Measurements from ENCODE around the gene PRKN. TPM values are rescaled to one million over a fixed set of nuclear protein-coding genes. Genes with fewer than 3 reads are reported as not detected.

Gene PRKN
- total RNA-seq, 2 experiments from 2014 or later: 0.63 TPM; not detected in 1

- no peaks in the 10 kb centered on the region for H3K4me1 Mint-ChIP-seq (ENCODE audit: low read depth)
- no peak overlapping the region for H3K4me3 Mint-ChIP-seq
- no peak overlapping the region for H3K27ac Mint-ChIP-seq
- no peaks in the 10 kb centered on the region for H3K36me3 Mint-ChIP-seq (ENCODE audit: low read depth)
- H3K9me3 Mint-ChIP-seq (ENCODE audit: insufficient read depth): no peaks in the 10 kb centered on the region
- CTCF ChIA-PET: no interaction called here
- no peak for ATAC-seq
- no peak for DNase-seq
- no peaks in the 10 kb centered on the region for H3K27me3 Mint-ChIP-seq (ENCODE audit: low read depth)
- POLR2A ChIA-PET: no interaction called here
Measured at GRCh38 chr6:162046324-162046723, 681.2 kb downstream of the PRKN start.

GRCh38 chr6:162032620-162033019 is 694.9 kb downstream of the PRKN start:
- no peak for DNase-seq
- H3K4me3 Mint-ChIP-seq: no peak overlapping the region
- ChIA-PET POLR2A (no interaction called here), CTCF (no interaction called here)
- H3K36me3 Mint-ChIP-seq (ENCODE audit: low read depth): no peaks in the 10 kb centered on the region
- no peaks in the 10 kb centered on the region for H3K4me1 Mint-ChIP-seq (ENCODE audit: low read depth)
- H3K27ac Mint-ChIP-seq: no peak overlapping the region
- no peak for ATAC-seq
- H3K9me3 Mint-ChIP-seq (ENCODE audit: insufficient read depth): peaks cover 6% of the 10 kb centered on the region
- H3K27me3 Mint-ChIP-seq (ENCODE audit: low read depth): no peaks in the 10 kb centered on the region

GRCh38 chr6:162029873-162030576 is 697.5 kb downstream of the PRKN start:
- H3K4me1 Mint-ChIP-seq (ENCODE audit: low read depth): no peaks in the 10 kb centered on the region
- DNase-seq: no peak
- H3K36me3 Mint-ChIP-seq (ENCODE audit: low read depth): no peaks in the 10 kb centered on the region
- no peak overlapping the region for H3K4me3 Mint-ChIP-seq
- peaks cover 4% of the 10 kb centered on the region for H3K9me3 Mint-ChIP-seq (ENCODE audit: insufficient read depth)
- H3K27ac Mint-ChIP-seq: no peak overlapping the region
- ATAC-seq: no peak
- POLR2A ChIA-PET: no interaction called here
- no peaks in the 10 kb centered on the region for H3K27me3 Mint-ChIP-seq (ENCODE audit: low read depth)
- CTCF ChIA-PET: no interaction called here

- no peak for ATAC-seq
- no peaks in the 10 kb centered on the region for H3K36me3 Mint-ChIP-seq (ENCODE audit: low read depth)
- CTCF ChIA-PET: no interaction called here
- peaks cover 4% of the 10 kb centered on the region for H3K9me3 Mint-ChIP-seq (ENCODE audit: insufficient read depth)
- DNase-seq: no peak
- H3K27ac Mint-ChIP-seq: no peak overlapping the region
- no peak overlapping the region for H3K4me3 Mint-ChIP-seq
- no peaks in the 10 kb centered on the region for H3K4me1 Mint-ChIP-seq (ENCODE audit: low read depth)
- POLR2A ChIA-PET: no interaction called here
- no peaks in the 10 kb centered on the region for H3K27me3 Mint-ChIP-seq (ENCODE audit: low read depth)
Measured at GRCh38 chr6:162026843-162027242, 700.7 kb downstream of the PRKN start.

- no peaks in the 10 kb centered on the region for H3K4me1 Mint-ChIP-seq (ENCODE audit: low read depth)
- no peaks in the 10 kb centered on the region for H3K27me3 Mint-ChIP-seq (ENCODE audit: low read depth)
- ChIA-PET CTCF (no interaction called here), POLR2A (no interaction called here)
- no peak for DNase-seq
- H3K36me3 Mint-ChIP-seq (ENCODE audit: low read depth): no peaks in the 10 kb centered on the region
- H3K4me3 Mint-ChIP-seq: no peak overlapping the region
- peaks cover 4% of the 10 kb centered on the region for H3K9me3 Mint-ChIP-seq (ENCODE audit: insufficient read depth)
- H3K27ac Mint-ChIP-seq: no peak overlapping the region
- no peak for ATAC-seq
Measured at GRCh38 chr6:162026031-162026430, 701.5 kb downstream of the PRKN start.

- Mint-ChIP-seq H3K27ac (no peak overlapping the region), H3K4me1 (ENCODE audit: low read depth) (no peaks in the 10 kb centered on the region), H3K4me3 (no peak overlapping the region), H3K9me3 (ENCODE audit: insufficient read depth) (no peaks in the 10 kb centered on the region), H3K27me3 (ENCODE audit: low read depth) (no peaks in the 10 kb centered on the region), H3K36me3 (ENCODE audit: low read depth) (no peaks in the 10 kb centered on the region)
- DNase-seq (no peak), ATAC-seq (no peak)
- ChIA-PET POLR2A (no interaction called here), CTCF (no interaction called here)
Measured at GRCh38 chr6:162019349-162019748, 708.2 kb downstream of the PRKN start.

GRCh38 chr6:162017536-162017935 is 710.0 kb downstream of the PRKN start:
- no peak for DNase-seq
- Mint-ChIP-seq H3K27me3 (ENCODE audit: low read depth) (no peaks in the 10 kb centered on the region), H3K4me1 (ENCODE audit: low read depth) (no peaks in the 10 kb centered on the region), H3K36me3 (ENCODE audit: low read depth) (no peaks in the 10 kb centered on the region), H3K27ac (no peak overlapping the region), H3K4me3 (no peak overlapping the region), H3K9me3 (ENCODE audit: insufficient read depth) (peaks cover 3% of the 10 kb centered on the region)
- ChIA-PET CTCF (no interaction called here), POLR2A (no interaction called here)
- no peak for ATAC-seq

GRCh38 chr6:162014069-162014811 is 713.3 kb downstream of the PRKN start:
- Mint-ChIP-seq H3K27ac (no peak overlapping the region), H3K36me3 (ENCODE audit: low read depth) (no peaks in the 10 kb centered on the region), H3K4me1 (ENCODE audit: low read depth) (no peaks in the 10 kb centered on the region), H3K9me3 (ENCODE audit: insufficient read depth) (peaks cover 3% of the 10 kb centered on the region), H3K4me3 (no peak overlapping the region), H3K27me3 (ENCODE audit: low read depth) (no peaks in the 10 kb centered on the region)
- ATAC-seq: no peak
- POLR2A ChIA-PET: no interaction called here
- no peak for DNase-seq
- CTCF ChIA-PET: no interaction called here

GRCh38 chr6:162005372-162005771 is 722.2 kb downstream of the PRKN start:
- DNase-seq: no peak
- H3K36me3 Mint-ChIP-seq (ENCODE audit: low read depth): no peaks in the 10 kb centered on the region
- CTCF ChIA-PET: no interaction called here
- POLR2A ChIA-PET: no interaction called here
- H3K27ac Mint-ChIP-seq: no peak overlapping the region
- H3K4me1 Mint-ChIP-seq (ENCODE audit: low read depth): no peaks in the 10 kb centered on the region
- H3K9me3 Mint-ChIP-seq (ENCODE audit: insufficient read depth): peaks cover 10% of the 10 kb centered on the region
- no peak for ATAC-seq
- H3K4me3 Mint-ChIP-seq: no peak overlapping the region
- H3K27me3 Mint-ChIP-seq (ENCODE audit: low read depth): no peaks in the 10 kb centered on the region

- H3K4me3 Mint-ChIP-seq: no peak overlapping the region
- DNase-seq: no peak
- H3K9me3 Mint-ChIP-seq (ENCODE audit: insufficient read depth): peaks cover 12% of the 10 kb centered on the region
- ChIA-PET POLR2A (no interaction called here), CTCF (no interaction called here)
- no peaks in the 10 kb centered on the region for H3K36me3 Mint-ChIP-seq (ENCODE audit: low read depth)
- H3K27ac Mint-ChIP-seq: no peak overlapping the region
- no peaks in the 10 kb centered on the region for H3K27me3 Mint-ChIP-seq (ENCODE audit: low read depth)
- ATAC-seq: no peak
- H3K4me1 Mint-ChIP-seq (ENCODE audit: low read depth): no peaks in the 10 kb centered on the region
Measured at GRCh38 chr6:161996783-161997182, 730.8 kb downstream of the PRKN start.

GRCh38 chr6:161985876-161986423 is 741.6 kb downstream of the PRKN start:
- Mint-ChIP-seq H3K36me3 (ENCODE audit: low read depth) (no peaks in the 10 kb centered on the region), H3K9me3 (ENCODE audit: insufficient read depth) (peaks cover 18% of the 10 kb centered on the region), H3K27me3 (ENCODE audit: low read depth) (no peaks in the 10 kb centered on the region), H3K4me1 (ENCODE audit: low read depth) (no peaks in the 10 kb centered on the region), H3K27ac (no peak overlapping the region), H3K4me3 (no peak overlapping the region)
- POLR2A ChIA-PET: no interaction called here
- ATAC-seq (no peak), DNase-seq (no peak)
- CTCF ChIA-PET: no interaction called here

GRCh38 chr6:161984713-161985112 is 742.9 kb downstream of the PRKN start:
- DNase-seq: no peak
- H3K9me3 Mint-ChIP-seq (ENCODE audit: insufficient read depth): peaks cover 7% of the 10 kb centered on the region
- ChIA-PET CTCF (no interaction called here), POLR2A (no interaction called here)
- H3K27ac Mint-ChIP-seq: no peak overlapping the region
- H3K27me3 Mint-ChIP-seq (ENCODE audit: low read depth): no peaks in the 10 kb centered on the region
- H3K4me3 Mint-ChIP-seq: no peak overlapping the region
- ATAC-seq: no peak
- H3K4me1 Mint-ChIP-seq (ENCODE audit: low read depth): no peaks in the 10 kb centered on the region
- no peaks in the 10 kb centered on the region for H3K36me3 Mint-ChIP-seq (ENCODE audit: low read depth)

All from activated CD8-positive, alpha-beta T cell treated with anti-CD3 and anti-CD28 coated beads, Interleukin-2, amount 10 ng/mL, durations not matched to agents 7 days and 5 days (primary cell).